G401 (cell line): Measurements from ENCODE around the gene ZNF200. TPM values are rescaled to one million over a fixed set of nuclear protein-coding genes. Genes with fewer than 3 reads are reported as not detected.

Experiments used
- DNase-seq: peaks from one replicate; pipeline ENCODE4 v3.0.0-alpha.2; 2015; ENCODE audit warnings: low spot score
- in situ Hi-C: cut with HindIII; loops from 2 replicates; pipeline ENCODE4 v1.10.0; 2016; ENCODE audit warnings: low sequenced_read_pairs, mixed read lengths
- total RNA-seq: library from RNA; depleted of rRNA; stranded (reverse); fragments of >200 nt; shearing (Covaris generic); gene quantifications from 2 replicates; pipeline ENCODE4 v1.2.3, GENCODE V29; 2014

Gene ZNF200
- total RNA-seq, 1 experiment from 2014 or later = 10.1 TPM

DNA sequence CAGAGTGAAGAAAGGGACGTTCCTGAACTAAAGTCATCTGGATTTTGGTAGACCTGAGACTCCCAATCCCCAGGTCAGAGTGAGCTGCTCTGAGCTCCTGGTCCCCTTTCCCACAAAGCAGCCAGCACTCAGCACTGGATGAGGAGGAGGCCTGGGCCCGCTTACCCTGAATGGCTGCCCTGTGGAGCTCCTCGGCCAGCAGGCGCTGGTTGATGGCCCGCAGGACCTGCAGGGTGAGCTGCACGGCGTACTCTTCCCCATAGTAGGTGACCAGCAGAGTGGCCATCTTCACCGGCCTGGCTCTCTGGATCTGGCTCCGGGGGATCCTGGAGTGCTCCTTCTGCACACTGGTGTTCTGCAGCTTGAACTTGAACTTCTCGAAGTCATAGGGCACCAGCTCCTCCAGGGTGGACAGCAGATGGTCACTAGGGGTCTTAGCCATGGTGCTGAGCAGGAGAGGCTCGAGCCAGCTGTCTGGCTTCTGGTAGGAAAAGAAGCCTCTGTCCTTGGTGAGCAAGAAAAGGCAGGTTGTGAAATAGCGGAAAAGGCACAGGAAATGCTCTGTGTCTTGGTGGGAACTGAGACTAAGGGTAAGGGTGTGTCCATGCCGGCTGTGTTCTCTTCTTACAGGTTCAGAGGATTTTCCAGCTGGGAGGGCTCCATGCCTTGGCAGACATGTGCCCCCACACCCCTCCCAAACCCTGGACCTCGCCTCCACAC lies 21.3 kb upstream of the ZNF200 start, which contains the start of gene MEFV:
Gene MEFV, minus strand, starts transcription at position 488 of the 720 bp plus-strand sequence. Its CDS starts 46 bp downstream, at position 442.
- no peak for DNase-seq
- in situ Hi-C loops = no loop called here

DNA sequence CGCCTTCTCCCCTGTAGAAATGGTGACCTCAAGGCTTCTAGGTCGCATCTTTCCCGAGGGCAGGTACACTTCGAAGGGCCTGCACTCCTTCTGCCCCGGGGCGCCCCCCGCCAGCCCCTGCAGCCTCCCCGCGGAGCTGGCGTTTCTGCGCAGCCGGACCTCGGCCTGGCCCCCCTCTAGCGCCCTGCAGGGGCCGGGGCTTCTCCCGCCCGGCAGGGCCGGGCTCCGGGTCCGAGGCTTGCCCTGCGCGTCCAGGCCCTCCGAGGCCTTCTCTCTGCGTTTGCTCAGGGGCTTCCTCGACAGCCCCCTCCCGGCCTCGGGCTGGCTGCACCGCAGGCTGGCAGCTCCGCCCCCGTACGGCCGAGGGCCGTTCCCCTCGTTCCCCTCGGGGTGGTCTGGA lies 19.4 kb upstream of the ZNF200 start:
- in situ Hi-C loops = no loop called here
- no peak for DNase-seq

DNA sequence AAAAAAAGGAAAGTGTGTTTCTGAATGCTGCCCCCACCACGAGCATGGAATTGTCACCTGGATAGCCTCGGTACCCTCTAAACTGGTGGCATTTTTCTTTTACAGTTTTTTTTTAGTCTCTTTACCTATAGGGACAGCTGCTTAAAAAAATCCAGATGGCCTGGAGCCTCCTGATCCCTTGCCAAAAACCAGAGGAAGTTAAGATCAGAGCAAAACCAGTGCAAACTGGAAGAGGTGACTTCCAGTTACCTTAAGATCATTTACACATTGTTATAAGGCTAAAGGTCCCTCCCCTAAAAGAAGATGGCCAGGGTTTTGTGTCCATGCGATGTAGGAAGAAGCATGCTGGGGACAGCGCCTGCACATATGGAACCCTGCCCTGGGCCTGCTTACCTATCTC lies 18.0 kb upstream of the ZNF200 start:
- no peak for DNase-seq
- in situ Hi-C loops = no loop called here

DNA sequence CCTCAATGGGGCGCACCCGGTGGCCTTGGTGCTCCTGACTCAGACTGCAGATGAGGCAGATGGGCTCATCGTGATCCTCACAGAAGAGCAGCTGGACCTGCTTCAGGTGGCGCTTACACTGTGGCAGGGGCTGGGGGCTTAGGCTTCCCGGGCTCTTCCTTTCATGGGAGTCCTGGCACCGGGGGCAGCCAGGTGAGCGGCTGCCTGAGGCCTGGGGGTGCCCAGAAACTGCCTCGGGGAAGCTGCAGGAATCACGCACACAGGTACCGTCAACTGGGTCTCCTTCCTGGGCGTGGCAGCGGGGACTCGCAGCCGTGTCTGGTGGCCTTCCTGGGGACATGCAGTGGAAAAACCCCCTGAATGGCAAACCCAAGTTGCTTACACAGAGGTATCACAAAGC lies 14.5 kb upstream of the ZNF200 start:
- DNase-seq = no peak
- in situ Hi-C loops = no loop called here

DNA sequence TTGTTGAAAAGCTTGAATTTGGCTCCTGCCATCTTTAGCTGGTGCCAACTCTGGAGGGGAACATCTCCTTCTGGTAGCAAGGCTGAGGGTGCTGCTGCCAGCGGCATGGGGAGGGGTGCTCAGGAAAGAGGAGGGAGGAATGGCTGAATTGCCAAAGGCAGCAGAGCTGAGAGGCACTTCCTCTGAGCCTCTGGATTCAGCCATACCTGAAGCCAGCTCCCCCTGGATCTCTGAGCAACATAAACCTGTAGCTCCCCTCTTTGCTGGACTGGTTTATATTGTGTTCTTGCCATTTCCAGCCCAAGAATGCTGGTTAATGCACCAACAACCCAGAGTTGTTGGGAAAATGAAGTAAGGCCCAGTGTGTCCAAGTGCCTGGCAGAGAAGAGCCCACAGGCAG lies 14.1 kb upstream of the ZNF200 start:
- in situ Hi-C loops = no loop called here
- DNase-seq = no peak

DNA sequence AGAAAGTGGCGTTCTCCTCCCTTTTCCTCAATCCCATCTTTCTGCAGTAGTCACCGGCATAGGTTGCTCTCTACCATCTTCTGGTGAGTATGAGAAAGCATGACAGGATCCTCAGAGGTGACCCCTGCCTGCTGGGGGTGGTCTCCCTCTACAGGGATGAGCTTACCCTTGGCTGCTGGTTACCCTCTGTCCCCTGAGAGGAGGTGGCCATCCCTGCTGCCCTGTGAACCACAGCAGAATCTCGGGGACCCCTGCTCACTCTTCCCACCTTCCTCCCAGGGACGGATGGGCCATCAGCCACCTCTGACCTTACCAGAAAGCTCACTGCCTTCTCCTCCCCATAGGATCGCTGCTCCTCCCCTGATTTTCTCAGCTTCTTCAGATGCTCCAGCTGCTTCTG lies 13.6 kb upstream of the ZNF200 start:
- DNase-seq = no peak

GRCh38 chr16:3246876-3247275 lies 11.9 kb upstream of the ZNF200 start:
- in situ Hi-C loops = no loop called here
- DNase-seq = no peak

More for the DNA sequence above, 13.6 kb upstream of the ZNF200 start:
- in situ Hi-C loops = no loop called here

- no peak for DNase-seq
- in situ Hi-C loops = no loop called here
Observed at GRCh38 chr16:3246002-3246401, 11.0 kb upstream of the ZNF200 start.

DNA sequence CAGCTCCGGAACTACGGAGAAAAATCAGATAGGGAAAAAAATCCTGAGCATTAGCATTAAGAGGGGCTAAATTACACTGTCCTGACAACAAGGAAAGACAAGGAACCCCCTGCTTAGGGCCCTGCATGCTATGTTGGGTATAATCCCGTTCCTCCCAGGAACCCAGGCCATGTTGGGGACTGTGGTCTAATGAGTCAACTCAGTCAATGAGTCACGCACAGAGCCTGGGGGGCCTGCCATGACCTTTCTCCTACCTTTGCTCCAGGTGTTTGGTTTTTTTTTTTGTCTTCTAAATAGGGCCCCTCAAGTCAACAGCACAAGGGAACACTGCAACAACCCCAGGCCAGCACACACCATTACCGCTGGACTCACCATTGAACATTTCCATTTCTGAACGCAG lies 8.9 kb upstream of the ZNF200 start:
- in situ Hi-C loops = no loop called here
- no peak for DNase-seq

- no peak for DNase-seq
- in situ Hi-C loops = no loop called here
Observed at GRCh38 chr16:3242709-3243108, 7.8 kb upstream of the ZNF200 start.

- in situ Hi-C loops = no loop called here
Observed at GRCh38 chr16:3241761-3242160, 6.8 kb upstream of the ZNF200 start.

DNA sequence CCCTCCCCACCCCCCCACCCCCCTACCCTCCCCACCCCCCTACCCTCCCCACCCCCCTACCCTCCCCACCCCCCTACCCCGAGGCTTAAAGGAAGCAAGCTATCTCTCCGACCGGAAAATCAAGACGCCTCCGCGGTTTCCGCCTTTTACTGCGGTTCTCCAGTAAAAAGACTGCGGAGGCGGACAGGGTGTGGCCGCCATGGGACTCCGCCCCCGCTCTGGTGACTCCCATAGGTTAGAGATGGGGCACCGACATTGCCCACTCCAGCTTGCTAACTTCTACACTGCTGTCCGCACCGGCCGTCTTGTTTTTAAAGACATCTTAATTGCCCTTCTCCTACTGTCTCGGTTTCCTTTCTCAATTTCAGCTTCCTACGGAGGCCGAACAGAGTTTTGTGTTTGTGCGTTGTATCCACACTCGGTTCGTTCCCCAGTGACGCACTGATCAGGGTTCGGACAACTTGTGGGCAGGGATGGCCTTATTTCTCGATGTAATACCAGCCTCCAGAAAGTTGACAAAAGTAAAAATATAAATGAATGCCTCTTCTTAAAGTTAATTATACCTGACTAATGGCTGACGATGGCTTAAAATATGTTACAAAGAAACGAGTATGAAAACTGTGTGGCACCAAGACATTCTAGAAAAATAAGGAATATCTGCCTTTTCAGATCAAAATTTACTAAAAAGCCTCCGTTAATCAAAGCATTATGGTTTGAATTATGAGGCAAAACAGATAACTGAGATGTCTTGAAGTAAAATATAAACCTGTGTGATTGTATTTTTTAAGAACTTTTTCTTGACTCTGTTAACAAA lies 1.1 kb upstream of the ZNF200 start:
- DNase-seq = no peak
- in situ Hi-C loops = no loop called here

More at GRCh38 chr16:3241761-3242160, 6.8 kb upstream of the ZNF200 start:
- no peak for DNase-seq

DNA sequence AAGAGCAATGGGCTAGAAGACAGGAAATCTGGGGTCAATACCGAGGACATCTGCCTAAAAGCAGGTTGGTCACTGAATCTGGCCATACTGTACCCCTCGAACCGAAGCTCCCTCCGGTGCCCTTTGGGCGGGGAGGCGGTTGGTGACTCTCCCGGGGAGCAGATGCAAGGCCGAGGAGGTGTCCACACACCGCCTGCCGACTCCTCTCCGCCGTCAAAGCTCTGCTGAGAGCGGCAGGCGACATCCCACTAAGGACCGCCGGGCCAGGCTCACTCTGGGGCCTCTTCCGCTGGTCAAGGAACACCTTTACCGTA lies 458 bp downstream of the ZNF200 start:
- in situ Hi-C loops = no loop called here
- DNase-seq = no peak

- in situ Hi-C loops = no loop called here
Observed at GRCh38 chr16:3223913-3224515, 10.9 kb downstream of the ZNF200 start.

GRCh38 chr16:3220839-3221238 lies 14.1 kb downstream of the ZNF200 start:
- DNase-seq = no peak
- in situ Hi-C loops = no loop called here

More at GRCh38 chr16:3223913-3224515, 10.9 kb downstream of the ZNF200 start:
- DNase-seq = no peak

- DNase-seq = no peak
- in situ Hi-C loops = no loop called here
Observed at GRCh38 chr16:3216263-3216640, 18.7 kb downstream of the ZNF200 start.

- no peak for DNase-seq
- in situ Hi-C loops = no loop called here
Observed at GRCh38 chr16:3215601-3216262, 19.2 kb downstream of the ZNF200 start.

DNA sequence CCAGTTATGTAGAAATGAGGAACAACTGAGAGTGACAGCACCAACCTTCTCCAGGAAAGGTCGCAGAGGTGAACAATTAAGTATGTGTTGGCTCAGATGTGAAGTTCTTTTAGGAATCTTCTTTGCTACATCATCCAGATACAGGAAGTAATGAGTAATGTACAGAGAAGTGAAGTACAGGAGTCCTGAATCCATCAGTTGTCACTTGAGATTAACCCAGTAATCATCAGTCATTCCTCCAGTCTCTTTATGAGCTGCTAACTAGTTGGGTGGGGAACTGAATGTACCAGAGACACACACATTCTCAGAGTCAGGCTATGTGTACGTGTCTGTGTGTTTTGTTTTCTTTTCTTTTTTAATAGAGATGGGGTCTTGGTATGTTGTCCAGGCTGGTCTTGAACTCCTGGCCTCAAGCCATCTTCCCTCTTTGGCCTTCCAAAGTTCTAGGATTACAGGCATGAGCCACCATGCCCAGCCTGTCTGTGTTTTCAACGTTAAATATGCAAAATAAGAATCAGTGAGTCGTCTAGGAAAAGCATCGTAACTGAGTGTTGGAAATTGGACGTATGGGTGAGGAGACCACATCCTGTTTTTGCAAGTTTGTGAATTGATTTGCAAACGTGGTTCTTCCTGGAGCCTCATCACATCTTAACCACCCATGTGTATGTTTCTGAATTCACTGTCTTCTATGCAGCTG lies 19.9 kb downstream of the ZNF200 start:
- in situ Hi-C loops = no loop called here
- DNase-seq = no peak

DNA sequence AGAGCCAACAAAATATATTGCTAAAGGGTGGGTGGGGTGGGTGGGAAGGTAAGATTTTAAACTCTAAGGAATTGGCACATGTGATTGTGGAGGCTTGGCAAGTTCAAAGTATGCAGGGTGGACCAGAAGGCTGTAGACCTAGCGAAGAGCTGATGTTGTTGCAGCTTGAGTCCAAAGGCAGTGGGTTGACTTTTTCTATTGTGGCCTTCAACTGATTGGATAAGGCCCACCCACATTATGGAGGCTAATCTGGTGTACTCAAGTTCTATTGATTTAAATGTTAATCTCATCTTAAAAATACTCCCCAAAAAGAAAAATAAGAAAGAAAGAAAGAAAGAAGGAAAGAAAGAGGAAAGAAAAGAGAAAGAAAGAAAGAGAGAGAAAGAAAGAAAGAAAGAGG lies 22.4 kb downstream of the ZNF200 start:
- in situ Hi-C loops = no loop called here

More for the DNA sequence above, 22.4 kb downstream of the ZNF200 start:
- no peak for DNase-seq
